Smooth muscle cell (in vitro differentiated cells): Measurements from ENCODE around the gene CNPY1. TPM values are rescaled to one million over a fixed set of nuclear protein-coding genes. Genes with fewer than 3 reads are reported as not detected.

Experiments used
- DNase-seq: peaks from one replicate; lab custom pipeline; 2025; ENCODE audit not compliant: unreplicated experiment; lab: John Stamatoyannopoulos, UW
- H2AFZ ChIP-seq: fragments of 200-600 bp; sonication (generic); 2 replicates; pipeline ENCODE4 v1.6.0; 2016; ENCODE audit warnings: antibody characterized with exemption, low read depth, mild to moderate bottlenecking
- H3F3A ChIP-seq: fragments of 200-600 bp; sonication (generic); 2 replicates; pipeline ENCODE4 v1.6.0; 2017; ENCODE audit warnings: antibody characterized with exemption, low read depth
- H3K27ac ChIP-seq: fragments of 200-600 bp; sonication (generic); 2 replicates; pipeline ENCODE4 v1.5.1; 2016; ENCODE audit warnings: low read depth, mild to moderate bottlenecking
- H3K27me3 ChIP-seq: fragments of 200-600 bp; sonication (generic); 2 replicates; pipeline ENCODE4 v1.6.1; 2016; ENCODE audit warnings: low read depth, mild to moderate bottlenecking
- H3K36me3 ChIP-seq: fragments of 200-600 bp; sonication (generic); 2 replicates; pipeline ENCODE4 v1.5.1; 2016; ENCODE audit warnings: low read depth
- H3K4me1 ChIP-seq: fragments of 200-600 bp; sonication (generic); 2 replicates; pipeline ENCODE4 v1.5.1; 2016; ENCODE audit warnings: low read depth
- H3K4me2 ChIP-seq: fragments of 200-600 bp; sonication (generic); 2 replicates; pipeline ENCODE4 v1.6.0; 2016; ENCODE audit warnings: mild to moderate bottlenecking
- H3K4me3 ChIP-seq: fragments of 200-600 bp; sonication (generic); 2 replicates; pipeline ENCODE4 v1.5.1; 2016; ENCODE audit warnings: mild to moderate bottlenecking
- H3K79me2 ChIP-seq: fragments of 200-600 bp; sonication (generic); 2 replicates; pipeline ENCODE4 v1.6.0; 2016; ENCODE audit warnings: low read depth, mild to moderate bottlenecking
- H3K9ac ChIP-seq: fragments of 200-600 bp; sonication (generic); 2 replicates; pipeline ENCODE4 v1.6.0; 2016; ENCODE audit warnings: low read depth
- H3K9me3 ChIP-seq: fragments of 200-600 bp; sonication (generic); replicated peaks from 2 replicates; pipeline ENCODE4 v1.5.1; 2016; ENCODE audit warnings: low read depth
- H4K20me1 ChIP-seq: fragments of 200-600 bp; sonication (generic); 2 replicates; pipeline ENCODE4 v1.6.0; 2016; ENCODE audit warnings: low read depth
- CTCF ChIP-seq: fragments of 200-600 bp; sonication (generic); IDR thresholded peaks from 2 replicates; pipeline ENCODE4 v1.5.1; 2017; ENCODE audit warnings: borderline replicate concordance, mild to moderate bottlenecking, antibody characterized with exemption; ENCODE audit not compliant: insufficient read depth, poor library complexity, severe bottlenecking
- WGBS: methylation state at CpG from one replicate; pipeline ENCODE4 v1.1.7; 2016; ENCODE audit warnings: low lambda C conversion rate; 5-methylcytosine and 5-hydroxymethylcytosine counted together
- polyA plus RNA-seq: library from polyadenylated mRNA; unstranded; fragments of >200 nt; fragmentation: Nextera tagmentation; extraction: Ambion mirVana; gene quantifications from 2 replicates; pipeline ENCODE4 v1.2.1, GENCODE V29; 2016
- total RNA-seq: library from RNA; depleted of rRNA; stranded (reverse); fragments of >200 nt; gene quantifications from 2 replicates; pipeline ENCODE4 v1.2.3, GENCODE V29; 2014

The CNPY1 gene
- total and polyA plus RNA-seq, 2 experiments from 2014 or later = 1.0 TPM; not detected in 1

GRCh38 chr7:155471718-155472117 lies 74.6 kb downstream of the CNPY1 start:
- H3K36me3 ChIP-seq = no peaks in the 10 kb centered on the region
- no peak for DNase-seq
- H3K79me2 ChIP-seq = no peaks in the 10 kb centered on the region
- no peak overlapping the region for H3K4me3 ChIP-seq
- H4K20me1 ChIP-seq = no peaks in the 10 kb centered on the region
- H3K9ac ChIP-seq = no peak overlapping the region
- 9% methylated on average over 11 of the region's 11 CpGs for WGBS
- H3K9me3 ChIP-seq = no peaks in the 10 kb centered on the region
- peak overlapping the region; percentile 79 for H3K4me2 ChIP-seq
- H3K4me1 ChIP-seq = peaks cover 20% of the 10 kb centered on the region
- H3K27me3 ChIP-seq = peaks cover 92% of the 10 kb centered on the region
- TF ChIP-seq CTCF = no peak
- H3F3A ChIP-seq = no peaks in the 10 kb centered on the region
- H3K27ac ChIP-seq = no peak overlapping the region
- H2AFZ ChIP-seq = no peak overlapping the region

- Histone ChIP-seq H3F3A (no peaks in the 10 kb centered on the region), H3K4me3 (no peak overlapping the region), H3K4me2 (peak overlapping the region; percentile 79), H4K20me1 (no peaks in the 10 kb centered on the region), H3K79me2 (no peaks in the 10 kb centered on the region), H2AFZ (no peak overlapping the region), H3K27ac (no peak overlapping the region), H3K27me3 (peaks cover 92% of the 10 kb centered on the region), H3K9ac (no peak overlapping the region), H3K9me3 (no peaks in the 10 kb centered on the region), H3K4me1 (peaks cover 25% of the 10 kb centered on the region), H3K36me3 (no peaks in the 10 kb centered on the region)
- WGBS = 6% methylated on average over 24 of the region's 24 CpGs
- TF ChIP-seq CTCF = no peak
- DNase-seq = no peak
Measured at GRCh38 chr7:155470686-155471638, 75.4 kb downstream of the CNPY1 start.

- H3K4me3 ChIP-seq = no peak overlapping the region
- H3K36me3 ChIP-seq = no peaks in the 10 kb centered on the region
- no peak overlapping the region for H3K27ac ChIP-seq
- H2AFZ ChIP-seq = no peak overlapping the region
- 43% methylated on average over 8 of the region's 8 CpGs for WGBS
- no peak for TF ChIP-seq CTCF
- peaks cover 25% of the 10 kb centered on the region for H3K4me1 ChIP-seq
- DNase-seq = no peak
- peaks cover 92% of the 10 kb centered on the region for H3K27me3 ChIP-seq
- H3K79me2 ChIP-seq = no peaks in the 10 kb centered on the region
- H3F3A ChIP-seq = no peaks in the 10 kb centered on the region
- H4K20me1 ChIP-seq = no peaks in the 10 kb centered on the region
- no peaks in the 10 kb centered on the region for H3K9me3 ChIP-seq
- H3K4me2 ChIP-seq = no peak overlapping the region
- H3K9ac ChIP-seq = no peak overlapping the region
Measured at GRCh38 chr7:155470186-155470487, 76.2 kb downstream of the CNPY1 start.
